NCI-H1930 (cell line): ENCODE results near the gene MAP2K5.

Source experiments
- DNase-seq, 2 experiments: peaks; one replicate each; lab custom pipeline; 2025; lab: John Stamatoyannopoulos, UW

The MAP2K5 gene

GRCh38 chr15:67783303-67783702, 240.8 kb downstream of the MAP2K5 start:
- DNase-seq = no peak

GRCh38 chr15:67784090-67784781, 241.7 kb downstream of the MAP2K5 start:
- no peak for DNase-seq

- DNase-seq = no peak
These were observed 242.4 kb downstream of the MAP2K5 start for GRCh38 chr15:67784856-67785430.

- DNase-seq = no peak
These were observed 242.9 kb downstream of the MAP2K5 start for GRCh38 chr15:67785431-67785830.

- no peak for DNase-seq
These were observed 244.1 kb downstream of the MAP2K5 start for GRCh38 chr15:67786646-67787045.

- DNase-seq = no peak
These were observed 246.5 kb downstream of the MAP2K5 start for GRCh38 chr15:67788986-67789385.

- DNase-seq = no peak
These were observed 248.3 kb downstream of the MAP2K5 start for GRCh38 chr15:67790610-67791319.

- no peak for DNase-seq
These were observed 249.9 kb downstream of the MAP2K5 start for GRCh38 chr15:67792250-67792942.

GRCh38 chr15:67794832-67795574, 252.5 kb downstream of the MAP2K5 start:
- DNase-seq = no peak

- no peak for DNase-seq
These were observed 254.0 kb downstream of the MAP2K5 start for GRCh38 chr15:67796196-67797127.

GRCh38 chr15:67799801-67800205, 257.3 kb downstream of the MAP2K5 start:
- no peak for DNase-seq

- no peak for DNase-seq
These were observed 258.6 kb downstream of the MAP2K5 start for GRCh38 chr15:67801142-67801541.

- DNase-seq = no peak
These were observed 259.7 kb downstream of the MAP2K5 start for GRCh38 chr15:67801926-67802914.

- no peak for DNase-seq
These were observed 260.8 kb downstream of the MAP2K5 start for GRCh38 chr15:67803299-67803698.

- no peak for DNase-seq
These were observed 261.7 kb downstream of the MAP2K5 start for GRCh38 chr15:67803996-67804843.

GRCh38 chr15:67805008-67805665, 262.6 kb downstream of the MAP2K5 start:
- no peak for DNase-seq

GRCh38 chr15:67805666-67806516, 263.4 kb downstream of the MAP2K5 start:
- no peak for DNase-seq
